Stomach (tissue), 9 donors: Measurements from ENCODE around the gene TCF23. TPM values are rescaled to one million over a fixed set of nuclear protein-coding genes. Genes with fewer than 3 reads are reported as not detected.
A peak's percentile ranks its signal among the peaks of the same experiment; 100 is the strongest.

Source experiments
- DNase-seq, 2 donors: peaks; one replicate each; pipeline versions ENCODE4 v3.0.0 to v3.0.0-alpha.2; 2013 to 2019
- H3K27ac ChIP-seq, 5 donors: fragments of 200-600 bp in 4 of 5; sonication (generic) in 4 of 5; one replicate each; pipeline ENCODE4 v1.5.1; 2013 to 2019; ENCODE audit warnings: mild to moderate bottlenecking in 1 of 5, moderate library complexity in 1 of 5
- H3K27me3 ChIP-seq, 3 donors: fragments of 200-600 bp; sonication (generic); one replicate each; pipeline ENCODE4 v1.5.1; 2017 to 2019; ENCODE audit warnings: mixed run types in 1 of 3
- H3K36me3 ChIP-seq, 4 donors: fragments of 200-600 bp; sonication (generic); 1 replicate in 3 of 4; 2 replicates in 1 of 4; pipeline ENCODE4 v1.5.1; 2016 to 2019
- H3K4me1 ChIP-seq, 4 donors: fragments of 200-600 bp; sonication (generic); one replicate each; pipeline ENCODE4 v1.5.1; 2016 to 2019
- H3K4me3 ChIP-seq, 4 donors: fragments of 200-600 bp; sonication (generic) in 3 of 4; one replicate each; pipeline ENCODE4 v1.5.1; 2016 to 2019; ENCODE audit warnings: mild to moderate bottlenecking in 1 of 4
- H3K9me3 ChIP-seq, 4 donors: fragments of 200-600 bp; sonication (generic); one replicate each; pipeline ENCODE4 v1.5.1; 2016 to 2019
- EP300 ChIP-seq: sonication (generic); formaldehyde crosslinking; IDR thresholded peaks from one replicate; pipeline ENCODE4 v1.6.1; 2017; ENCODE audit warnings: antibody characterized with exemption
- POLR2A ChIP-seq, 4 donors: fragments of 450-650 bp; IDR thresholded peaks; one replicate each; pipeline ENCODE4 v1.6.1; 2016; ENCODE audit warnings: antibody characterized with exemption in 4 of 4, control low read depth in 2 of 4, mild to moderate bottlenecking in 1 of 4, moderate library complexity in 1 of 4
- POLR2AphosphoS5 ChIP-seq, 3 donors: sonication (generic); formaldehyde crosslinking; IDR thresholded peaks; one replicate each; pipeline ENCODE4 v1.6.1; 2016; ENCODE audit warnings: antibody characterized with exemption in 3 of 3
- WGBS, 5 donors: extraction: QIAGEN DNeasy Blood & Tissue Kit in 3 of 5; methylation state at CpG; one replicate each; pipeline versions ENCODE4 v1.1.5 to v1.1.7; 2013 to 2018; 5-methylcytosine and 5-hydroxymethylcytosine counted together
- intact Hi-C: fragments of 100-400 bp; cut with DNase I; formaldehyde crosslinking; loops from one replicate; pipeline ENCODE4 v1.15.1; 2023; ENCODE audit warnings: low total_unique reads
- polyA plus RNA-seq, 3 donors: library from polyadenylated mRNA; stranded (reverse); fragments of 200-250 nt; gene quantifications; one replicate each; pipeline ENCODE4 v1.2.3, GENCODE V29; 2013
- total RNA-seq, 5 donors: library from RNA; depleted of rRNA; stranded (reverse); fragments of >200 nt; gene quantifications; one replicate each; pipeline versions ENCODE4 v1.1.0 to v1.2.3, GENCODE V29; 2014 to 2016
- TF ChIP-seq, protein P1 (sequence below), 7 experiments: fragments of 450-650 bp in 4 of 7; fragments of 200-600 bp in 3 of 7; sonication (generic) in 3 of 7; IDR thresholded peaks; one replicate each; pipeline ENCODE4 v1.5.1; 2016 to 2019; ENCODE audit warnings: antibody characterized with exemption in 7 of 7, control low read depth in 2 of 7, mild to moderate bottlenecking in 1 of 7
- donor health status: healthy with polysubstance abuse.
- donor health status: Bipolar disorder and iron deficiency.
- donor health status: healthy.

The TCF23 gene
- total and polyA plus RNA-seq, 8 donors: 0.03 TPM; not detected in 7

DNA sequence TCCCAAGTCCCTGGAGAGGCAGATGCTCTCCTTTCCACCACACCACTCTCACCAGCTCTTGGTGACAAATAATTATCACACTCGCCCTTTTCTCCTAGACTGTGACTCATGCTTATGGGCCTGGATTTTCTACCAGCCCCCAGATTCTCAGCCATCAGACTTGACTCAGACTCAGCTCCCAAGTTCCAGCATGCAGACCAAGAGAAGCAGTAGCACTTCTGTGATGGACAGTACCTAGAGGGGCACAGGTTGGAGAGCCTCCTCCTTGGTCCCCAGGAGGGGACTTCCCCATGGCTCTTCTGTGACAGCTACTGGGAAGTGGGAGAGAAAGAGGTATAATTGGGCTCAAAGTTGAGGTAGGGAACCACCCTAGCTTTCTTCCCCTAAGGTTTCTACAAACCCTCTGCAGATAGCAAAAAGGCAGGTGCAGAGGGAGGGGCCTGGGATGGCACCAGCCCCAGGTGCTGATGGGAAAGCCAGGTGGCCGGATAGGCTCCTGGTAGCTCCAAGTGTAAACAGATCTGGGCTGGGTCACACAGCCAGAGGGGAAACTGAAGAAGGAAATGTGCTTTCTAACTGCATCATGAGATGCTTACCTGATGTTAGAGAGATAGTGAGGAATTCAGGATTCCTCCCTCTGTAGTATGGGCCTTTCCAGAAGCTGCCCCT lies 4.1 kb downstream of the TCF23 start:
- no peaks in the 10 kb centered on the region for H3K9me3 ChIP-seq
- 48 to 65% (median 60%) methylated on average over 2 of the region's 2 CpGs for WGBS, 5 donors
- H3K4me3 ChIP-seq: no peak overlapping the region
- no peaks in the 10 kb centered on the region for H3K36me3 ChIP-seq
- DNase-seq: no peak
- peaks cover 0 to 25% (median 0%) of the 10 kb centered on the region in 3 donors for H3K27me3 ChIP-seq
- no peaks in the 10 kb centered on the region for H3K4me1 ChIP-seq
- intact Hi-C loops: no loop called here
- H3K27ac ChIP-seq: no peak overlapping the region
- no peak for TF ChIP-seq EP300
- no peak for TF ChIP-seq POLR2AphosphoS5 (IDR thresholded peaks at IDR 0.05)
- TF ChIP-seq, protein P1, sequence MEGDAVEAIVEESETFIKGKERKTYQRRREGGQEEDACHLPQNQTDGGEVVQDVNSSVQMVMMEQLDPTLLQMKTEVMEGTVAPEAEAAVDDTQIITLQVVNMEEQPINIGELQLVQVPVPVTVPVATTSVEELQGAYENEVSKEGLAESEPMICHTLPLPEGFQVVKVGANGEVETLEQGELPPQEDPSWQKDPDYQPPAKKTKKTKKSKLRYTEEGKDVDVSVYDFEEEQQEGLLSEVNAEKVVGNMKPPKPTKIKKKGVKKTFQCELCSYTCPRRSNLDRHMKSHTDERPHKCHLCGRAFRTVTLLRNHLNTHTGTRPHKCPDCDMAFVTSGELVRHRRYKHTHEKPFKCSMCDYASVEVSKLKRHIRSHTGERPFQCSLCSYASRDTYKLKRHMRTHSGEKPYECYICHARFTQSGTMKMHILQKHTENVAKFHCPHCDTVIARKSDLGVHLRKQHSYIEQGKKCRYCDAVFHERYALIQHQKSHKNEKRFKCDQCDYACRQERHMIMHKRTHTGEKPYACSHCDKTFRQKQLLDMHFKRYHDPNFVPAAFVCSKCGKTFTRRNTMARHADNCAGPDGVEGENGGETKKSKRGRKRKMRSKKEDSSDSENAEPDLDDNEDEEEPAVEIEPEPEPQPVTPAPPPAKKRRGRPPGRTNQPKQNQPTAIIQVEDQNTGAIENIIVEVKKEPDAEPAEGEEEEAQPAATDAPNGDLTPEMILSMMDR (IDR thresholded peaks at IDR 0.05): no peak
- TF ChIP-seq POLR2A (IDR thresholded peaks at IDR 0.05): no peak

DNA sequence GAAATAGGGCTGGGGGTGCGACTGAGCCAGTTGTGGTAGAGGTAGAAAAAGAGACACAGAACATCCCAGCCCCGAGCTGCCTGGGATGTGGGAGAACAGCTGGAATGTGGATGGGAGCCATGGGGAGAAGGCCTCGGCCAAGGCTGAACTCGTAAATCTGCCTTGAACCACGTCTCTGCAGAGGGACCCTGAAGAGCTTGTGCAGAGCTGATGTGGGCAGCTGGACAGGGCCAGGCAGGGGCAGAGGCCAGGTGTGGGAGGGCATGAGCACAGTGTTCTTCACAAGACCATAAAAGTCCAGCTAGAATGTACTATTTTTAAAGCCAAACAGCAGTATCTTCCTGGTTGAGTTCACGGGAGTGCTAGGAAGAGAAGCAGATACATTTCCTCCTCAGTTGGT lies 5.7 kb downstream of the TCF23 start:
- intact Hi-C loops: no loop called here
- no peaks in the 10 kb centered on the region for H3K9me3 ChIP-seq
- H3K27ac ChIP-seq: no peak overlapping the region
- H3K4me3 ChIP-seq: no peak overlapping the region
- no peaks in the 10 kb centered on the region for H3K36me3 ChIP-seq
- 59 to 82% (median 76%) methylated on average over 6 of the region's 6 CpGs for WGBS, 5 donors
- TF ChIP-seq POLR2A (IDR thresholded peaks at IDR 0.05) (no peak), EP300 (no peak), POLR2AphosphoS5 (IDR thresholded peaks at IDR 0.05) (no peak)
- TF ChIP-seq, protein P1 (IDR thresholded peaks at IDR 0.05): no peak
- no peaks in the 10 kb centered on the region for H3K4me1 ChIP-seq
- peaks cover 0 to 12% (median 0%) of the 10 kb centered on the region in 3 donors for H3K27me3 ChIP-seq
- peak in 1 of 2 donors; percentile 36 for DNase-seq

DNA sequence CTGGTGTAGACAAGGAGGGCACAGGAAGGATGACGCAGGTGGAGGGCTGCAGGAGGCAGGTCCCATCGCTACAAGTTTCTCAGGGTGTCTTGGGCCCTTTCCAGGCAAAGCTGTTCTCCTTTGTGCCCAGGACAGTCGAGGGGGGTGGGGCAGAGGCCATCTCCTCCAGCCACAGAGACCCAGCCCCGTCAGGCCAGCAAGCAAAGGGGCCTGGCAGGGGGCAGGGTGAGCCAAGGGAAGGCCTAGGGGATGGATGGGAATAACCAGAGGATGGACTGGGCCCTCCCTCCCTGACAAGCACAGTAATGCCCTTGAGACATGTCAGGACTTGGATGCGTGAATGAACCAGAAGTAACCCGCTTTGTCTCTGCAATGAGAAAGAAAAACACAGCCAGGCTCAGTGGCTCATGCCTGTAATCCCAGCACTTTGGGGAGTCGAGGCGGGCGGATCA lies 6.3 kb downstream of the TCF23 start:
- intact Hi-C loops: no loop called here
- Histone ChIP-seq H3K4me3 (no peak overlapping the region), H3K4me1 (no peaks in the 10 kb centered on the region), H3K27ac (no peak overlapping the region), H3K9me3 (no peaks in the 10 kb centered on the region), H3K27me3 (peaks cover 0 to 7% (median 0%) of the 10 kb centered on the region in 3 donors), H3K36me3 (no peaks in the 10 kb centered on the region)
- no peak for DNase-seq
- TF ChIP-seq POLR2A (IDR thresholded peaks at IDR 0.05) (no peak), POLR2AphosphoS5 (IDR thresholded peaks at IDR 0.05) (no peak), EP300 (no peak)
- TF ChIP-seq, protein P1 (IDR thresholded peaks at IDR 0.05): no peak
- WGBS, 5 donors: 72 to 83% (median 78%) methylated on average over 9 of the region's 9 CpGs

DNA sequence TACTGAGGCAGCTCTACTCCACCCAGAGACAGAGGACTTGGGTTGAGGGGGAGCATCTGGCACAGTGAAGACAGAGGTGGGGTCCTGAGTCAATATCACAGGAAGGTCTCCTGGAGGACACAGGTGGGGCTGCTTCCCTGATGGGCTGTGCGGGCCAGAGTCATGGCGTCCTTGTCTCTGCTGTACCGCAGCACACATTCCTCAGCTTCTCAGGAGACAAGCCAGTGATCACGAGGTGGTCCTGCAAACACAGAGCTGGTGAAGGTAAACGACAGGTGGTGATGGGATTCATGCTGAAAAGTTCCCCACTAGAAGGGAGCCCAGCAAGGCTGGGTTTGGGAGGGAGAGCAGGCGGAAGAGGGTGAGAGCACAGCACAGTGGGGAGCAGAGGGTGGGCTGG lies 9.7 kb downstream of the TCF23 start:
- no peaks in the 10 kb centered on the region for H3K4me1 ChIP-seq
- DNase-seq: no peak
- no peaks in the 10 kb centered on the region for H3K36me3 ChIP-seq
- no peak overlapping the region for H3K27ac ChIP-seq
- TF ChIP-seq, protein P1 (IDR thresholded peaks at IDR 0.05): no peak
- TF ChIP-seq POLR2A (IDR thresholded peaks at IDR 0.05): no peak
- no peak for TF ChIP-seq EP300
- TF ChIP-seq POLR2AphosphoS5 (IDR thresholded peaks at IDR 0.05): no peak
- no peaks in the 10 kb centered on the region for H3K9me3 ChIP-seq
- H3K4me3 ChIP-seq: no peak overlapping the region
- peaks cover 0 to 4% (median 0%) of the 10 kb centered on the region in 3 donors for H3K27me3 ChIP-seq
- intact Hi-C loops: no loop called here
- WGBS, 5 donors: 45 to 69% (median 53%) methylated on average over 5 to 6 of the region's 6 CpGs
